GM13977 (cell line): ENCODE results near the gene SUGP2.
A peak's percentile ranks its signal among the peaks of the same experiment; 100 is the strongest.

Experiments used
- DNase-seq: peaks from one replicate; pipeline ENCODE4 v3.0.0; 2012; ENCODE audit warnings: low spot score
- in situ Hi-C: fragments of 300-500 bp; cut with MboI; formaldehyde crosslinking; loops from one replicate; pipeline ENCODE4 v1.12.0; 2022; ENCODE audit warnings: low sequenced_read_pairs, low pct_unique_long_range_greater_than_20kb, mixed read lengths, inconsistent platforms; ENCODE audit not compliant: unreplicated experiment
- TF ChIP-seq, protein P1 (sequence below): IDR thresholded peaks from 2 replicates; pipeline ENCODE4 v1.5.1; 2012; ENCODE audit warnings: mild to moderate bottlenecking, control low read depth; ENCODE audit not compliant: insufficient read depth; ENCODE audit errors: extremely low read depth, missing control alignments

Gene SUGP2

DNA sequence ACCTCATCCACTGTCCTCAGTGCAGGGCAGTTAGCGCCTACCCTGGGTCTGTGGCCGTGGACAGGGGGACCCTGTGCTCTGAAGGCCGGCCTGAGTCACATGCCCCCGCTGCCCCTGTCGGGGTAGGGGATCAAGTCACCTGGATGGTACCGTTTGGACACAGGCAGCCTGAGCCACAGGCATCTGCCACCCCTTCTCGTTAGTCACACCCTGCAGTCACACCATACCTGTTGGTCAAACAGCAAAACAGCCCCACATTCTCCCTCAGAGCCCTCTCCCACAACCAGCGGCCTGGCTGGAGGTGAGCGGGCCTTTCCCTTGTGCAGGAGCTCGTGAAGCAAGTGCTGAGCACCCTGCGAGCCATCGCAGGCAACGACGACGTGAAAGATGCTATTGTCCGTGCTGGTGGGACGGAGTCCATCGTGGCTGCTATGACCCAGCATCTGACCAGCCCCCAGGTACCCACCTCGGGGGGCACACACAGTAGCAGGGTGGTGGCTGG is 21.7 kb upstream of the SUGP2 start:
- TF ChIP-seq, protein P1, sequence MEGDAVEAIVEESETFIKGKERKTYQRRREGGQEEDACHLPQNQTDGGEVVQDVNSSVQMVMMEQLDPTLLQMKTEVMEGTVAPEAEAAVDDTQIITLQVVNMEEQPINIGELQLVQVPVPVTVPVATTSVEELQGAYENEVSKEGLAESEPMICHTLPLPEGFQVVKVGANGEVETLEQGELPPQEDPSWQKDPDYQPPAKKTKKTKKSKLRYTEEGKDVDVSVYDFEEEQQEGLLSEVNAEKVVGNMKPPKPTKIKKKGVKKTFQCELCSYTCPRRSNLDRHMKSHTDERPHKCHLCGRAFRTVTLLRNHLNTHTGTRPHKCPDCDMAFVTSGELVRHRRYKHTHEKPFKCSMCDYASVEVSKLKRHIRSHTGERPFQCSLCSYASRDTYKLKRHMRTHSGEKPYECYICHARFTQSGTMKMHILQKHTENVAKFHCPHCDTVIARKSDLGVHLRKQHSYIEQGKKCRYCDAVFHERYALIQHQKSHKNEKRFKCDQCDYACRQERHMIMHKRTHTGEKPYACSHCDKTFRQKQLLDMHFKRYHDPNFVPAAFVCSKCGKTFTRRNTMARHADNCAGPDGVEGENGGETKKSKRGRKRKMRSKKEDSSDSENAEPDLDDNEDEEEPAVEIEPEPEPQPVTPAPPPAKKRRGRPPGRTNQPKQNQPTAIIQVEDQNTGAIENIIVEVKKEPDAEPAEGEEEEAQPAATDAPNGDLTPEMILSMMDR, result no peak
- no peak for DNase-seq
- in situ Hi-C loops, result loop anchor here (10.0 kb wide), 1 partner anchor 80 kb away; the partner anchor contains the start of gene TMEM161A

DNA sequence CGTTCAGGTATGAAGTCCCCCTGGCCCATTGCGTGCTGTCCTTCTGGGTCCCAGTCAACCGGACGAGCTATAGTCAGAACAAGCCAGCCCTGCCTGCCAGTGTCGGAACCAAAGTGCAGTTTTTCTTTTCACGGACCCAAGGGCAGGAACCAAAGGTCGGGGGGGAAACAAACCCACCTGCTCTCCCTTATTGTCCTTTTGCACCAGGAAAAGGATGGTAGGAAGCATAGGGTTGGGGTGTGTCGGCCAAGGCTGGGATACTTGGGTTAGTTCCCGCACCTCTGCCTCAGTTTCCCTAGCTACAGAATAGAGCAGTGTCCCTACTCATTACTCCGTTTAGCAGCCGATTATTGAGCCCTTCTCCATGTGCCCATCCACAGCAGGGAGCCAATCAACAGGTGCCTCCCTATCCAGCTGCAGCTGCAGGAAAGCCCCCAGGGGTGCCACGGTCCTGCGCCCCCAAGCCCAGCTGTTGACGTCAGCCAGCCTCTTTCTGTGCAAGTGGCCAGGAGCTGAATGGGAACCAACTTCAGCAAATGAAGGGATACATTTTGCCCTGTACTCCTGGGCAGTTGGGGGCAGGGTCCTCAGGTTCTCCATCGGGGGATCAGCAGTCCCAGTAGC is 21.1 kb upstream of the SUGP2 start:
- in situ Hi-C loops, result loop anchor here (10.0 kb wide), 1 partner anchor 80 kb away; the partner anchor contains the start of gene TMEM161A
- no peak for DNase-seq
- TF ChIP-seq, protein P1, result no peak

GRCh38 chr19:19053508-19054314 is 20.4 kb upstream of the SUGP2 start:
- in situ Hi-C loops, result loop anchor here (10.0 kb wide), 1 partner anchor 81 kb away; the partner anchor contains the start of gene TMEM161A
- DNase-seq, result peak; percentile 69
- TF ChIP-seq, protein P1, result peak; percentile 83

GRCh38 chr19:19052921-19053320 is 19.6 kb upstream of the SUGP2 start:
- DNase-seq, result no peak
- in situ Hi-C loops, result loop anchor here (10.0 kb wide), 1 partner anchor 82 kb away; the partner anchor contains the start of gene TMEM161A
- TF ChIP-seq, protein P1, result no peak

- DNase-seq, result no peak
- TF ChIP-seq, protein P1, result no peak
- in situ Hi-C loops, result loop anchor here (10.0 kb wide), 1 partner anchor 83 kb away; the partner anchor contains the start of gene TMEM161A
These were observed 18.3 kb upstream of the SUGP2 start for GRCh38 chr19:19051478-19052213.

DNA sequence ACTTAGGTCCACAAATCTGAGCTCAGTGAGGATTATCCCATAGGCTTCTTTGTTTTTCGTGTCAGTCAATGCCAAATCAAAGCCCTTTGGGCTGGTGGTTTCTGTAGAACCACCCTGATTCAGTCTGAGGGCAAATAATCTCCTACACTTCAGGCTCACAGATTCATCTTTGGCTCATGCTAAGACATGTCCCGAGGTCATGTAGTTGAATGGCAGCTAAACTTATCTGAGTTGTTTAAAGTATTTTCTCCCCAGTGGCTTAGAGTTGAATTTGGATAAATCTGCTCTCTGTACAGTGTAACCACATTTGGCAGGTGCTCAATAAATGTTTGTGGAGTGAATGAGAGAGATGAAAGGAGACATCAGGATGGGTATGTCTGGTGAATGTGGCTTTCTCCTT is 17.4 kb upstream of the SUGP2 start:
- in situ Hi-C loops, result loop anchor here (10.0 kb wide), 1 partner anchor 84 kb away; the partner anchor contains the start of gene TMEM161A
- TF ChIP-seq, protein P1, result no peak
- DNase-seq, result no peak
